Suppressor macrophage treated with lipopolysaccharide for 4 hours (primary cell): ENCODE data around the gene LPCAT3.

ENCODE experiments used
- DNase-seq: peaks from one replicate; pipeline ENCODE4 v3.0.0-alpha.2; 2020

Gene LPCAT3

DNA sequence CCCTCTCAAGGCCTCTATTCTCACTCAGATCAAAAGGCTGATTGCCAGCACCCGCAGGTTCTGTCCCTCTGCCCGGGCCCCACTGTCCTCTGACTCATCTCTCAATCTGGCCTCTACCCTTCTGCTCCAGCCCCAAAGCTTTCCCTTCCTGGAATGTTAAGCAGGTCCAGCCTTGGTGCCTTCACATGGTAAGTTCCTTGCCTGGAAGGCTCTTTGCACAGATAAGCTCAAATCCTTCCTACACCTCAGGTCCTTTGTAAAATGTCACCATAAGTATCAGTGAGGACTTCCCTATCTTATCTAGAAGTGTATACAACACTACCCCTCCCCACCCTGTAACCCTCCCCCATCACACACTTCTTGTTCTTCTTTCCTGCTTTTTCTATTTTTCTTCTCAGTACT is 22.2 kb downstream of the LPCAT3 start:
- no peak for DNase-seq

DNA sequence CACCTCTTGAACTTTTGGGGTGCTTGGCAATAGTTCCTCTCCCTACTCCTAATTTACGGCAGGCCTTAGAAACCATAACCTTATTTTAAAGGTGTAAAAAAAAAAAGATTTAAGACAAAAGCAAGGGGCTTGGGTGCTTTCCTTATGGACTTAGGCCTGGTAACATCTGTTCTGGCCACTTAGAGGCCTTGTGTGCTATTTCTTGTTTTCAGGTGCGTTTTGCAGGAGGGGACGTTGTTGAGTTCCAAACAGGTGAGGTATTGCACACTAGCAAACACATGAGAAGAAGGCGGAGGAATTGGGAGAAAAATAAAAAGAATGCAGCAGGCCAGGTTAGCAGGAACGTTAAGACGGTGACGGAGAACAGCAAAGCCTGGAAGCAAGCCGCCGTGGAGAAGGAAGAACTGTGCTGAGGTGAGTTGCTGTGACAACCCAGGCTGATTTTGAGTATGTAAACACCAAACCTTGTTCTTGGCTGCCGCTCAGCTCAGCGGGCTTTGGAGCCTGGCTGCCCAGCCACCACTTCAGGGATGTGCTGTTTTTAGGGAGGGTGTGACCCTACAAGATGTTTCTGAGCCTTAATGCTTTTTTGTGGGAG is 30.2 kb downstream of the LPCAT3 start:
- no peak for DNase-seq

DNA sequence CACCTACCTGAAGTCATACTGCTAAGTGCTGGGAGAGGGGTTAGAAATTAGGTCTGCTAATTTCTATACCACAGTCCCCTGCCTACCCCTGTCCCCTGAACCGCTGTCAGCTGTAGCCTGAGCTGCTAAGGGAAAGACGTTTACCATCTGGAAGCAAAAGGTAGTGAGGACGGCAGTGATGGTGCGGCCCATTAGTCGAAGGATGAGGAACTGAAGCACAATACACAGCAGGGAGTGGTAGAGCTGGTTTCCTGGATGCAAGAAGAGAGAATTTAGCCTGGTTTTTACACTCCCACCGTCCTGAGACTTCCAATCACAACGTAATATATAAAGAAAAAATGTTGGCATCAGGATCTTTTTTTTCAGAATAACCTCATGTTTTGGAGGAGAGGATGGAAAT is 35.7 kb downstream of the LPCAT3 start:
- DNase-seq: no peak

DNA sequence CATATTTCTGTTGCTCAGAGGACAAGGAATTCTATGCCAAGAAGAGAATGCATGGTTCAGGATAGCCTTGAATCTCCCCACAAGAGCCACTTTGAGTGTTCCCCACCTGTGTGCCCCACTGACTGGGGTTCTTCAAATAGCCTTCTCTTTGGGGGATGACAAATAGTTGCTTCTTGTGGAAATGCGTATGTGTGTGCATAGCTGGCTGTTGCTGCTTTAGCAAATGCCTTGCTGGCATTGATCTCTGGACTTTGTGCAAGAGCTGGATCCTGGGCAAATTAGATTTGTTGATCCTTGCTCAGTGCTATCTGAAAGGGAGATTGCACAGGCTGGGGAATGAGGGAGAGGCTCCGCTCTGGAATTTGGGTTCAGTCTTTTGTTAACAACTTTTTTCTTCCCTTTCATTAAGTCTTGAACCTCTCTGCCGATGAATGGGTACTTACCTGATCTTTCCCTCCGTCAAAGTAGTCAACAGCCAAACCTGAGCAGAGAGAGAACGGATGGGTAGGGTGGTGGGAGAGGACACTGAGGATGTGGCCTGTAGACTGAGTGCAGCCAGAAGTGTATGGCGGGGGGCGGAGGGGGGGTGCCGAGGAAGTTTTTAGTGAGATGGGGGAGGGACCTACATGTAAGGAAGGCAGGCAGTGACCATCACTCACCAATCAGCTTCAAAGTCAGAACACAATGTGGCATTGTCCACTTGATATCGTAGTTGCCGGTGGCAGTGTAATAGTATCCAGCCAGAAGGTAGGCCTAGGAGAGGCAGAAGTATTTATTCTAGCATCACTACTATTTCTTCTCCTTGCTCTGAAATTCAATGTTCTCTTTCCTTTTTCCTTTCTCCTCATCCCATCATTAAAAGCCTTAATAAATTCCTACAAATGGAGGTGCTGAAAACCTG is 36.9 kb downstream of the LPCAT3 start:
- DNase-seq: no peak

DNA sequence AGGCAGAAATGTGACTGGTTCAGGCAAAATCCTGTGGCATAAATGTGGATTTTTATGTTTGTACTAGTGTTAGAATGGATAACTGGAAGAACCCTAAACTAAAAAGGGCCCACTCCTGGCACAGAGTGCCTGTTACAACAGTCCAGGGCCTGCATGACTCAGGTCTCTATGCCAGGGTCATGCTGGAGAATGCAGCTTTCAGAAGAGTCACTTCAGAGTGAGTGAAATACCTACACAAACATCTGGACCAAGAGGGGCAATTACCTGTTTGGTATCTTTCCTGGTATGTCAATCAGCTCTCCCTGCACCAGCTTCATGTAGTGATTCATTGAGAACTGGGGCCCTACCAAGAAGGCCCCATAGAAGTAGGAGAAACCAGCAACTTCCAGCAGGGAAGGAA is 37.5 kb downstream of the LPCAT3 start:
- no peak for DNase-seq

DNA sequence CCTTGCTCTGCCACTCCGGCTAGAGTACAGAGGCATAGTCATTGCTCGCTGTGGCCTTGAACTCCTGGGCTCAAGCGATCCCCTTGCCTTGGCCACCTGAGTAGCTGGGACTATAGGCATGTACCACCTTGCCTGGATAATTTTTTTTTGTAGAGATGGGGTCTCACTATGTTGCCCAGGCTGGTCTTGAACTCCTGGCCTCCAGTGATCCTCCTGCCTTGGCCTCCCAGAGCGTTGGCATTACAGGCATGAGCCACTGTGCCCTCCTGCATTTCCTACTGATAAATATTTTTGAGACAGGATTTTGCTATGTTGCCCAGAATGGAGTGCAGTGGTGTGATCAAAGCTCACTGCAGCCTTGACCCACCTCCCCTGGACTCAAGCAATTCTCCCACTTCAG is 38.2 kb downstream of the LPCAT3 start:
- no peak for DNase-seq

DNA sequence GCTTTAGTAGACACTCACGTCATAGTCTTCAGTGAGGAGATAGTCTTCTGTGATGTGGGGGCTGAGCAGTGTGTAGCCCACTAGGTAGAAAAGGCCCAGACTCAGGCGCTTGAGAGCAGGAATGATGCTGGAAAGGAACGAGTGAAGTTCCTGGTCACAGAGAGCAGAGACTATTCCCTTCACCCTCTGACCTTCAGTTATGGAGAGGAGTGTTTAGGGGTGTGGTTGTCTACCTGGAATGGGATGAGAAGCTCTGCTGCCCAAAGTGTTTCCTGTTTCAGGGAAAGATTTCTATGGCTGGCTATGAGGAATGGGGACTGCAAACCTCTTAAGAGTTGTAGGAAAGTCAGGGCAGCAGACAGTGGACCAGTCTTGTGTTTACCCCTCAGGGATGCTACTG is 38.8 kb downstream of the LPCAT3 start:
- DNase-seq: no peak

DNA sequence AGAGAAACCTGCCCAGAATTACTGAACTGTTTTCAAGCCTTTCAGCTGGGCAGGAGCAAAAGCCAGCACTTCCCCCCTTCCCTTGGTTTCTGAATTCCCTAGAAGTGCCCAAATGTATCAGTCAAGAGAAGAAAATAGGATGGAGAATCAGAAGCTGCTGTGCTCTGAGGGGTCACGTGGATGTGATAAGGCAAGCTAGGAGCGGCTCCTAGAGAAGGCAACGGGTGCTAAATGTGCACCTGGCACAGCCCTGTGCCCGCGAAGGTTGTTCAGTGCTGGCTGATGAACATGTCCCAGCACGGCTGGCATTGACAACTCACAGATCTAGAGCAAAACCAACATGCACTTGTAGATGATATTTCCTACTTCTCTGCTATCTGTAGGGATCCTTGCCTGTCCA is 39.3 kb downstream of the LPCAT3 start:
- DNase-seq: no peak

DNA sequence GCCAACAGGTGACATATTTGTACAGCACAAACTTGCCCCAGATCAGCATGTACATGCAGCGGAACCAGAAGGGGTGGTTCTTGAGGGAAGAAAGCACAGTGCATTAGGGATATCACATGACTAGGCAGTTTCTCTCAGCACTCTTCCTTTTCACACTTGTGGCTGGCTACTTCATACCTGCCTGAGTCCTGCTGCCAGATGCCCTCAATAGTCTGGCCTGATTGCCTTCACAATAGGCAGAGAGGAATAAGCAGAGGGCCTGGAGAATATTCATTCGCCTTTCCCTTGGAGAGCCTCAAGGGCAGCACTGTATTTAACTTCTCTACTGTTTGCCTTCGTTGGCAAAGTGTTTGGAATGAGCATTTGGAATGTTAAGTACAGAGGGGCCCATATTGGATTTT is 39.7 kb downstream of the LPCAT3 start:
- no peak for DNase-seq

DNA sequence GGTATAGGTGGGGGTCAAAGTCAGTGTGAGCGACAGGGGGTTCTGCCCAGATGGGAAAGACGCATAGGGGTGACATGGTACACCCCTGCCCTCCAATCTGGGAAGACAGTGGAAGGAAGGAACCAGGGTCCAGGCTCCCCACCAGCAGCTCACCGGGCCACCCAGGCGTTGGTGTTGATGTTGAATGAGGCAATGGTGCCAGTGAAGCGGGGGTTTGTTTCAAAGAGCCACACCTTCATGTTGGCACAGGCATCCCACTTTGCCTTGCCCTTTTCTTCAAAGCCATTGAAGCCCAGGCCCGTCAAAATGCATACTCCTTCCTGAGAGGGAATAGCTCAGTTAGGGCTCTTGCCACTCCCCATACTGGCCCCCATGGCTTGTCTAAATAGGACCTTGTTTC is 40.1 kb downstream of the LPCAT3 start:
- DNase-seq: no peak

DNA sequence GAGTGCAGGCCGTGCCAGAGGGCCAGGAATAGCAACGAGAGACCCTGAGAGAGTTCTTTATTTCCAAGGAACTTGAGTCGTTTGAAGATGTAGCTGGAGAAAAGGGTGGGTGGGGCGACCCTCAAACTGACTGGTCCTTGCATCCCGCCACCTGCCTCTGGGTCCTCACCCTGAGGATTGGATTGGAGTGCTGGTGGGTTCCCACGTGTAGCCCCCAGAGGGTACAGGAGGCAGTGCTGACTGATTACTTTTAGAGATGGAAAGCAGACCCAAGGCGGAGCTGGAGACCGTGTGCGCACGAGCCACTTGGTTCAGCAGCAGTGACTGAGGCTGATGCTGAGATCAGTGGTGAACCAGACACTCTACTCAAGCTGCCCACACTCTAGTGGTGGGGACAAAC is 40.6 kb downstream of the LPCAT3 start:
- DNase-seq: no peak

DNA sequence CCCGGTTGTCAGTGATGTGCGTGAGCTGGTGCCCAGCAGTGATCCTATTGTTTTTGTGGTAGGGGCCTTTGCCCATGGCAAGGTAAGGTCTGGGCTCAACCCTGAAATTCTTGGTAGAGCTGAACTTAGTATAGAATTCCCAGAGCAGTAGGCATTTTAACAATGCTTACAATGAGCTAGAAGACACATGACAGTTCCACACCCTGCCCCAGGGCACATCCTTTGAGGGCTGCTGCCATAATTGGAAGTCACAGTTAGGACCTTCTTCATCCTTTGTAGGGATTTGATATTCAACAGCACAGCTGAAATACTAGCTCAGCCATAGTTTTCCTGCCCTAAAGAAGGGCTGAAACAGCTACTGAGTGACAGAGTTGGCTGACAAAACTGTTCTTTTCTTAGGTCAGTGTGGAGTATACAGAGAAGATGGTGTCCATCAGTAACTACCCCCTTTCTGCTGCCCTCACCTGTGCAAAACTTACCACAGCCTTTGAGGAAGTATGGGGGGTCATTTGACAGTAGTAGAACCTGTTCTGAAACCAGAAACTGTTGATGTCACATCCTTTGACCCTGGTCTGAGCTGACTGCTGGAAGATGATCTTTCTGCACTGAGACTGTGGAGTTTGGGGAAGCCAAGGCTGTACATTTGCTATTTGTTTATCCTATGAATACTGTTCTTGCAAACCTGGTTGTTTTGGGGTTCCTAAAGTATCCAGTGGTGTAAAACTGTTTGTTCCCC is 42.8 kb downstream of the LPCAT3 start:
- no peak for DNase-seq

DNA sequence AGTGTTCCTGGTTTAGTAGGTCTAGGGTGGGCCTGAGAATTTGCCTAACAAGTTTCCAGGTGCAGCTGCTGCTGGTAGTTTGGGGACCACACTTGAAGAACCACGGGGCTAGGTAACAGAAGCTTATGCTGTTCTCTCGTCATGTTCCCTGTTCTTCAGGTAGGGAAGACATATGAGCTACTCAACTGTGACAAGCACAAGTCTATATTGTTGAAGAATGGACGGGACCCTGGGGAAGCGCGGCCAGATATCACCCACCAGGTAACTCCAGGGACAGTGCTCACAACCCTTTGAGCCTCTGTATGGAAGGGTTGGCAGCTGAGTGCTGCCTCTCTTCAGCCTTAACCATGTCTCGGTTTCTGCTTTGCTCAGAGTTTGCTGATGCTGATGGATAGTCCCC is 44.1 kb downstream of the LPCAT3 start:
- DNase-seq: no peak

DNA sequence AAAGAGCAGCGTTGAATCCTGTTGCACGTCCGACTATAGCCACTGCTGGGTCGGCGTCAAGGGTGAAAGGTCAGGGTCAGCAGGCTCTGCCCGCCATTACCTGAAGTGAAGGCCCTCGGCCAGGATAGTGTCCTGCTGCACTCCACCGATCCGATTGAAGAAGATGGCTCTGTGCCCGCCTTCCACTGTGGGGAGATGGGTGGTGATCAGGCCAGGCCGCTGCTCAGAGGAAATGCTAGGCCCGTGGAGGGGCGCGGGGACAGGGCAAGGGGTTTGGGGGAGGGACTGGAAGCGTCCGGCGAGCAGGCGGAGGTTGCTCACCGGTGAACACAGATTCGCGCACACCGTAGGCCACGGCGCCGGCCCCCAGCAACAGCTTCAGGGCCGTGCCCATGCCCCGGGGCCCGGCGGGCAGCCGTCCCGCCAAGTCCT is 48.2 kb downstream of the LPCAT3 start:
- DNase-seq: no peak

DNA sequence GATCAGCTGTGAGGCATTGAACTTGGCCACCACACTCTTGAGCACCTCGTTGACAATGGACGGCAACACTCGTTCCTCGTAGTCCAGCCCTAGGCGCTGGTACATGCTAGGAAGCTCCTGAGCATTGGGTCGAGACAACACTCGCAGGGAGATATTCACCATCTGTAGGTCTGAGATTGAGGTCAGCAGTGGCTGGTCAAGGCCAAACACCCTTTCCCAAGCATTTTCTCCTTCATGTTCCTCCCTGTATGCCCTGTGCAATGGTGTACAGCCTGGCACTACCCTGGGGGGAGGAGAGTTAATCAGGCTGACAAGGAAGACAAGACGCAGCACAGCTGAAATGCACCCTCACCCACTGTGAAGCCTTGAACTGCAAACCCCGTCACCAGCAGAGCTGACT is 49.9 kb downstream of the LPCAT3 start:
- DNase-seq: no peak

DNA sequence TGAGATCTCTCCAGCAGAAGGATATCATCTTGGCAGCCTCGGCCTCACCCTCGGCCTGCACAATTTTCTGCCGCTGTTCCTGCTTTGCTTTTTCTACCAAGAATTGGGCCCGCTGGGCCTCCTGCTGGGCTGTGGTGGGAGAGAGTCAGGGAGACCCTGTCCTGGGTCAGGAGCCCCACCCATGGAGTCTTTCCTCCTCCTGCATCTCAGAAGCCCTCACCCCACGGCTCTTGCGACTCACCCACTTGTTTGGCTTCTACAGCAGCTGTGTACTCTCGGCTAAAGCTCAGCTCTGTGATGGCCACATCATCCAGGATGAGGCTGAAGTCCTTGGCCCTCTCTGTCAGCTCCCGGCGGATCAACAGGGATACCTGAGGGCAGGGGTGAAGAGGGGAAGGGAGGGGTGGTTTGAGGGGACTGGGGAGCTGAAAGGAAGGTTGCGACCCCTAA is 50.6 kb downstream of the LPCAT3 start:
- no peak for DNase-seq

DNA sequence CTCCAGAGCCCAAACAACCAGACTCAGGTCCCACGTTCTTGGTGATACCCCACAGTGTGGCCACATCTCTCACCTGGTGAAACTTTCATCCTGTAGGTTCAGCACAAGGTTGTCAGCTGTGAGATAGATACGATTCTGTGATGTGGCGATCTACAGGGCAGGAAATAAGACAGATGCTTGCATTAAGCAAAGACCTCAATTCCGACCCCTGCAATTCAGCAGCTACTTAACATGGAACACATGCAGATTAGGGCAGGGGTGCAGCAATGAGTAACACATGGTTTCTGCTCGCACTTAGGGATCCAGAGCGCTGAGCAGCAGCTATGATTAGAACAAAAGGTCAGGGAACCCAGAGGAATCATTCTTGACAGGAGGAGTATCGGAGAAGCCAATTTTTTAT is 51.9 kb downstream of the LPCAT3 start:
- DNase-seq: no peak

DNA sequence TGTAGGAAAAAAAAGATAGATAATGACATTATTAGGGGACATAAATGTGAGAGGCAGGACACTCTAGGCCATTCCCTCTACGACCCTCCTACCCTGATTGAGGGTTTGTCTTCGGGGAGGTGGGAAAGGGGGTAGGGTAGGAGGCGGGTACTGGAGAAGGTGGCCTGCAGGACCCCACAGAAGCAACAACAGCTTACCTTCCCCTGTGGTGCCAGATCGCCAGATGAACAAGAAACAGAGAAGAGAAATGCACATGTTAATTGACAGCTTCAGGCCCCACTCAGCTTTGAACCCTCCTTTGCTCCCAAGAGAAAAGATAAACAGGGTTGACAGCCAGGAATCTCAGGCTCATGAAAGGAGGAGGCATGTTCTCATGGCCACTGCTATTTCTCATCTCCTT is 52.6 kb downstream of the LPCAT3 start:
- no peak for DNase-seq

DNA sequence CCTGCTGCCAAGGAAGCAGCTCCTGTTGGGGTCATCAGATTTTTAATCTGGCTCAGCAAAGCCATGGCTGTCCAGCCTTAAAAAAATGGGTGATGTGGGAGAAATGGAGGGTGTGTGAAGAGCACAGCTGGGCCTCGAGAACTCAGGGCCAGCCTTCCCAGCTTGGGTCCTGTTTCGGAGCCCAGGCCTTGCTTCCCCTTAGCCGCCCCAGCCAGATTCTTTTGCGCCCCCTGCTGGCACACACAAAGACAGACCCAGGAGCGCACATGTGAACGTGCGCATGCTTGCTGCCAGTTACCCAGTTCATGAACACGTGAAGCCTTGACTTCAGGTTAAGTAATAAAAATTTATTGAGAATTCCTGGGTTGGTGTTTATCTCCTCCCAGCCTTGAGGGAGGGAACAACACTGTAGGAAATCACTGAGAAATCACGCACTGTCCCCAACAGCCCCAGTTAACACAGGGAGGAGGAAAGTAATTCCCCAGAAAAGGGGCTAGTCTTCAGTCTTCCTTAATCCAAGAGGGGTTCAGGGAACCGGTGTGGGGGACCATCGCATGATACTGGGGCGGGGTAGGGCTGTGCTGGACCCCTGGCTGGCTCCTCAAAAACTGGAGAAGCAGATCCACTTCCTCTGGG is 53.1 kb downstream of the LPCAT3 start:
- DNase-seq: peak; percentile 95

DNA sequence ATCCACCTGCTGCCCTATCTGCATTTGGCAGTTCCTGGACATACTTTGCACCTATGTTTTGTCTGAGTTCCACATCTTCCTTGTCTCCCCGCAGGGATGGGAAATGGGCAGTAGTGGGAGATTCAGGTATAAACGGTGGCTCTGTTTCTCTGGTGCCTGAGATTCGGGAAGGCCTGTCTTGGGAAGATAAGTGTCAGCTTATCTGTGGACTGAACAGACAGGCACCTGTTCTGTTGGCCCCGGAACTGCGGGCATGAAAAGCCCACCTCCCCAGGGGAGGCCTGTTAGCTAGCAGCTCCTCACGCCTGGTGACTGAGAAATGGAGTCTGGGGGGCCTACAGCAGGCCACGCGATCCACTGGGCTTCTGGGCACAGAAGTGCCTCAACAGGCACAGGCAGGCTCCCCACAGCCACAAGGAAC is 53.7 kb downstream of the LPCAT3 start:
- DNase-seq: no peak

DNA sequence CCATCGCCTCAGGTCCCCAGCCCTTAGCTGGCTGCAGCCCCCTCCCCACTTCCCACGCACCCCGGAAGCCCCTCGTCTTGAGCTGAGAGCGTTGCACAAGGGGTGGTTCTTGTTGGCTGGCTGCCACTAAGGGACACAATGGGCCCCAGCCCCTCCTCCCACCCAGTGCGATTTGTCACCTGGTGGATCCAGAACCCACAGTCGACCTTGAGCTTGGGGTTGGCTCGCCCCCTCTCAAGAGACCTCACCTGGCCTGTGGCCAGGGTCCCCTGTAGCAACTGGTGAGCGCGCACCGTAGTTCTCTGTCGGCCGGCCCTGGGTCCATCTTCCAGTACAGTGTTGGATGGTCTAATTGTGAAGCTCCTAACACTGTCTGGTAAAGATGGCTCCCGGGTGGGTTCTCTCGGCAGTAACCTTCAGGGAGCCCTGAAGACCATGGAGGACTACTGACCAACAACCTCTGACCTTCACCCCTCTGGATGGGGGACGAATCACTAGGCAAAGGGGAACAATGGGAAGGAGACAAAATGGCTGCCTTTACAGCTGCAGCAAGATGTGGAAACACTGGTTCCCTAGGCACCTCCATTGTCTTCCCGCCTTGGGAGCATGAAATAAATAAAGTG is 54.4 kb downstream of the LPCAT3 start:
- no peak for DNase-seq

DNA sequence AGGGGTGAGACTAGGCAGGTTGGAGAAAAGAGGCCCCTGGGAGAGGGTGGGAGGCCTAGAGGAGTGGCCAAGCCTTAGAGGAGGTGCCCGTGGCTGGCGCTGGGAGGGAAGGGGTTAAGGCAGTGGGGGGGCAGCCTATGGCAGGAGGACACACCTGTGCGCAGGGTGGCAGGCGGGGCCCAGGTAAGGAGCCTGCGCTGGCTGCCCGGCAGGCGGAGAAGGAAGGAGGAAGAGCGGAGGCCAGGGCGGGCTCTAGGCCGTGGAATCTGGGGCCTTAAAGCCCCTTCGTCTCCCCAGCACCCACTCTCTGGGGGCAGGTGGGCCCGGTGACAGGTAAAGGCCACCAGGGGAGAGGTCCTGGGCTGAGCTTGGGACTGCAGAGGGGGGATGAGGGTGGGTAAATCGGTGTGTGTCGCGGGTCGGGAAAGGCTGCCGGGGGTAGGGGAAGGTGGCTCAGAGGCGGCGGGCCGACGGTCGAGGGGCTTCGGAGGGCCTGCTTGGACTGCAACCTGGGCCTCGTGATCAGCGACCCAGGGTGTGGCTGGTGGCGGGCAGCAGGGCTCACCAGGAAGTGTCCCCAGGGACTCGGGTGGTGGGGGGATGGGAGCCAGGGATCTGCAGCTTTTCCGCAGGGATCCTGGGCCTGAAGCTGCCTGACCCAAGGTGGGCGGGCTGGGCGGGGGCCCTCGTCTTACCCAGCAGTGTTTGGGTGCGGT is 55.1 kb downstream of the LPCAT3 start:
- DNase-seq: no peak
